Measurements from ENCODE around the gene STARD13. TPM values are rescaled to one million over a fixed set of nuclear protein-coding genes. Genes with fewer than 3 reads are reported as not detected.

The STARD13 gene
- total and polyA plus RNA-seq, 8 donors: 4.4 to 158 (median 44.0) TPM

GRCh38 chr13:33080972-33081590 is 204.5 kb downstream of the STARD13 start:
- intact Hi-C loops (cut with DNase I; ENCODE audit: low total_unique reads): no loop called here
- Histone ChIP-seq H3K27me3 (no peaks in the 10 kb centered on the region), H3K4me1 (no peaks in the 10 kb centered on the region), H3K9me3 (no peaks in the 10 kb centered on the region), H3K4me3 (no peak overlapping the region), H3K27ac (no peak overlapping the region), H3K36me3 (no peaks in the 10 kb centered on the region)
- no peak for TF ChIP-seq EP300 (IDR thresholded peaks at IDR 0.05)
- no peak for TF ChIP-seq CTCF (IDR thresholded peaks at IDR 0.05)
- TF ChIP-seq POLR2AphosphoS5 (IDR thresholded peaks at IDR 0.05): no peak
- no peak for TF ChIP-seq POLR2A (IDR thresholded peaks at IDR 0.05)
- DNase-seq: no peak
- WGBS, 5 donors: 43 to 55% (median 49%) methylated on average over 5 of the region's 5 CpGs

GRCh38 chr13:33079960-33080359 is 205.6 kb downstream of the STARD13 start:
- intact Hi-C loops (cut with DNase I; ENCODE audit: low total_unique reads): no loop called here
- no peak for DNase-seq
- H3K36me3 ChIP-seq: no peaks in the 10 kb centered on the region
- H3K27me3 ChIP-seq: no peaks in the 10 kb centered on the region
- no peak overlapping the region for H3K27ac ChIP-seq
- no peak overlapping the region for H3K4me3 ChIP-seq
- TF ChIP-seq POLR2AphosphoS5 (IDR thresholded peaks at IDR 0.05): no peak
- TF ChIP-seq POLR2A (IDR thresholded peaks at IDR 0.05): no peak
- TF ChIP-seq EP300 (IDR thresholded peaks at IDR 0.05): no peak
- no peak for TF ChIP-seq CTCF (IDR thresholded peaks at IDR 0.05)
- WGBS, 5 donors: 67 to 76% (median 70%) methylated on average over 2 of the region's 2 CpGs
- no peaks in the 10 kb centered on the region for H3K4me1 ChIP-seq
- H3K9me3 ChIP-seq: no peaks in the 10 kb centered on the region

GRCh38 chr13:33078263-33078662 is 207.3 kb downstream of the STARD13 start:
- whole genome bisulfite sequencing, 5 donors: 86 to 94% (median 92%) methylated on average over 3 of the region's 3 CpGs
- TF ChIP-seq EP300 (IDR thresholded peaks at IDR 0.05) (no peak), CTCF (IDR thresholded peaks at IDR 0.05) (no peak), POLR2AphosphoS5 (IDR thresholded peaks at IDR 0.05) (no peak), POLR2A (IDR thresholded peaks at IDR 0.05) (no peak)

GRCh38 chr13:33076001-33076992 is 209.3 kb downstream of the STARD13 start:
- no peaks in the 10 kb centered on the region for H3K9me3 ChIP-seq
- H3K4me1 ChIP-seq: no peaks in the 10 kb centered on the region
- TF ChIP-seq POLR2A (IDR thresholded peaks at IDR 0.05) (no peak), POLR2AphosphoS5 (IDR thresholded peaks at IDR 0.05) (no peak), EP300 (IDR thresholded peaks at IDR 0.05) (no peak), CTCF (IDR thresholded peaks at IDR 0.05) (no peak)
- H3K4me3 ChIP-seq: no peak overlapping the region
- no peak overlapping the region for H3K27ac ChIP-seq
- peak in 1 of 2 donors; percentile 16 for DNase-seq
- no peaks in the 10 kb centered on the region for H3K27me3 ChIP-seq
- WGBS, 5 donors: 76 to 88% (median 82%) methylated on average over 10 of the region's 10 CpGs
- H3K36me3 ChIP-seq: no peaks in the 10 kb centered on the region
- intact Hi-C loops (cut with DNase I; ENCODE audit: low total_unique reads): no loop called here

More at GRCh38 chr13:33078263-33078662, 207.3 kb downstream of the STARD13 start:
- intact Hi-C loops (cut with DNase I; ENCODE audit: low total_unique reads): no loop called here
- Histone ChIP-seq H3K27me3 (no peaks in the 10 kb centered on the region), H3K4me3 (no peak overlapping the region), H3K9me3 (no peaks in the 10 kb centered on the region), H3K36me3 (no peaks in the 10 kb centered on the region), H3K27ac (no peak overlapping the region), H3K4me1 (no peaks in the 10 kb centered on the region)
- DNase-seq: no peak

All from stomach (tissue), 9 donors.